ENCODE results near the gene SLCO4A1.

DNA sequence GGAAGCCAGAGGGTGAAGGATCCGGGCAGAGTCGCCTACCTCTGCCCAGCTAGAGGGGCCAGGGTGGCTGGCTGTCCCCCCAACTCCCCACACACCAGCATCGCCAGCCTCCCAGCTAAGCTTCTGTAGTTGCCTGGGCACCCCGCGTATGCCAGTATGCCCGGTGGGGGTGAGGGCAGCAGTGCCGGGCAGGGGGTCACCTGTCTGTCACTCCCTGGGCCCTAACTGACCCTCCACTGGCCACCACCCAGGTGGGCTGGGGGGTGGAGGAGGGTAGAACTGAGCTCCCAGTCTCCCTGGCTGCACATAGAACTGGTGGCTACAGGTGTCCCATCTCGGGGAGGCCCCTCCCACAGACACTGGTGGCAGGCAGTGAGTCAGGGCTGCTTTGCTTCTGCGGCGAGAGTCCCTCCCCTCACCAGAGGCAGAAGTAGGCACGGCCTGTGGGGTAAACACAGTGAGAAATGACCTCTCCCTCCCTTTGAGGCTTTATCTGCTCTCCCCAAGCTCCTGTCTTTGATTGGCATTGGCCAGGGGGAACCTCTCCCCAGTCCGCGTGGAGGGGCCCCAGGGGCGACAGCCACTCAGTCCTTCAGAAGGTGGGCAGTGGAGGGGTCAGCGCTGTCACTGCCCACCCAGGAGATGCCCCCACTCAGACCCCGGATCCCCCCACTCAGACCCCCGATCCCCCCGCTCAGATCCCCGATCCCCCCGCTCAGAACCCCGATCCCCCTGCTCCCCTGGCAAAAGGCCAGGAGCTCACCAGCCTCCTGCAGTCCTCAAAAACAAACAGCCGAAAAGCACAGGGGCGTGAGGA lies 68.8 kb downstream of the SLCO4A1 start:
- TF ChIP-seq, protein P1, sequence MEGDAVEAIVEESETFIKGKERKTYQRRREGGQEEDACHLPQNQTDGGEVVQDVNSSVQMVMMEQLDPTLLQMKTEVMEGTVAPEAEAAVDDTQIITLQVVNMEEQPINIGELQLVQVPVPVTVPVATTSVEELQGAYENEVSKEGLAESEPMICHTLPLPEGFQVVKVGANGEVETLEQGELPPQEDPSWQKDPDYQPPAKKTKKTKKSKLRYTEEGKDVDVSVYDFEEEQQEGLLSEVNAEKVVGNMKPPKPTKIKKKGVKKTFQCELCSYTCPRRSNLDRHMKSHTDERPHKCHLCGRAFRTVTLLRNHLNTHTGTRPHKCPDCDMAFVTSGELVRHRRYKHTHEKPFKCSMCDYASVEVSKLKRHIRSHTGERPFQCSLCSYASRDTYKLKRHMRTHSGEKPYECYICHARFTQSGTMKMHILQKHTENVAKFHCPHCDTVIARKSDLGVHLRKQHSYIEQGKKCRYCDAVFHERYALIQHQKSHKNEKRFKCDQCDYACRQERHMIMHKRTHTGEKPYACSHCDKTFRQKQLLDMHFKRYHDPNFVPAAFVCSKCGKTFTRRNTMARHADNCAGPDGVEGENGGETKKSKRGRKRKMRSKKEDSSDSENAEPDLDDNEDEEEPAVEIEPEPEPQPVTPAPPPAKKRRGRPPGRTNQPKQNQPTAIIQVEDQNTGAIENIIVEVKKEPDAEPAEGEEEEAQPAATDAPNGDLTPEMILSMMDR (conservative IDR thresholded peaks at IDR 0.05 in 1 of 2, IDR thresholded peaks at IDR 0.05 in 1 of 2; ENCODE audit: low read depth in 1 of 2, low read length in 2 of 2): no peak
- TF ChIP-seq EZH2 (IDR thresholded peaks at IDR 0.05; ENCODE audit: low read length, missing control alignments): no peak

Data from fibroblast of lung (primary cell).